GM19023 (cell line): ENCODE measurements around the gene HSD17B8.

Experiments used
- ATAC-seq: cut with Tn5 transposase; IDR thresholded peaks from one replicate; pipeline ENCODE4 v1.9.1; 2021; ENCODE audit warnings: mild to moderate bottlenecking, moderate library complexity; ENCODE audit not compliant: unreplicated experiment

The HSD17B8 gene

DNA sequence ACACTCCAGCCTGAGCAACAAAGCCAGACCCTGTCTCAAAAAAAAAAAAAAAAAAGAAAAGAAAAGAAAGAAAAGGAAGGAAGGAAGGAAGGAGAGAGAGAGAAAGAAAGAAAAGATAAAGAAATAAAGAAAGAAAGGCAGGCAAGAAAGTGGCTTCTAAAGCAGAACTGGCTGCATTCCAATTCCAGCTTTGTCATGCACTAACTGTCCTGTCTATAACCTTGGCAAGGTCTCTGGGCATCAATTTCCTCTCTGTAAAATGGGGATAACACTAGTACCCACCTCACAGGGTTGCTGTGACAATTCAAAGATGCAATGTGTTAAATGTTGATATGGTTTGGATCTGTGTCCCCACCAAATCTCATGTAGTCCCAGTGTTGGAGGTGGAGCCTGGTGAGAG lies 31.9 kb downstream of the HSD17B8 start:
- ATAC-seq = no peak

DNA sequence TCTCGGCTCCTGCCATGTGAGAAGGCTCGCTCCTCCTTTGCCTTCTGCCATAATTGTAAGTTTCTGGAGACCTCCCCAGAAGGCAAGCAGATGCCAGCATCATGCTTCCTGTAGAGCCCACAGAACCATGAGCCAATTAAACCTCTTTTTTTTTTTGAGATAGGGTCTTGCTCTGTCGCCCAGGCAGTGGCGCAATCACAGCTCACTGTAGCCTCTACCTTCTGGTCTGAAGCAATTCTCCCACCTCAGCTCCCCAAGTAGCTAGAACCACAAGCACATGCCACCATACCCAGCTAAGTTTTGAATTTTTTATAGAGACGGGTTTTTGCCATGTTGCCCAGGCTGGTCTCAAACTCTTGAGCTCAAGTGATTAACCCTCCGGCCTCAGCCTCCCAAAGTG lies 32.4 kb downstream of the HSD17B8 start:
- ATAC-seq = no peak

DNA sequence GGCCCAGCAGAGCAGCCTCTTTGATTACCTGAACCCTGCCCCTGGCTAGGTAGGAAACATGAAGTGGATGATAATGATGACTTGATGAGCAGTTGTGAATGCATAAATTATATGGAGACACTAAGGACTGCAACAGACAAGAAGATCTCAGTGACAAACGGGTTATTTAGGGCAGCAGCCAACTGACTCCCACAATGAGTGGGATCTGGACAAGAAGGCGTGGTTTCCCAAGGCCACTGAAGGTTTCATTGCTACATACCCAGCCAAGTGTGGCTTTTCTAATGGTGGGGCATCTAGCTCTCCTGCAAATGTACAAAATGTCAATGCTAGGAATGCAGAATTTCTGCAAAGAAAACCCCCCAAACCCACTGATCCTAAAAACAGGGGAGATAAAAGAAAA lies 33.3 kb downstream of the HSD17B8 start:
- ATAC-seq = no peak

DNA sequence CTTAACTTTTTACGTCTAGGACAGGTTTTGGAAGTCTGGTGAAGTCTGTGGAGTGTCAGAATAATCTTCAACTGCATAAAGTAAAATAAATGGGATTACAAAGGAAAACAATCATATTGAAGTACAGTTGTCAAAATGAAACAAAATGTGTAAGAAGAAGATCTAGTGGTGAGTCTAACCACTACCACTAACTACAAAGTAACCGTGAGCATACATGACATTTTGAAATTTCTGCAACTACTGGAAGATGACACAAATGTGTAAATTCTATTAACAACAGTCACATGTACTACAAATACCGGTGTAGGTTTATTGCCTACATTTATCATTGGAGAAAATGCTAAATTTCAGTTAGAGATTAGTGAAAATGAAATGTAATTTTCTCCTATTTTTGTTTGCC lies 37.5 kb downstream of the HSD17B8 start:
- no peak for ATAC-seq

DNA sequence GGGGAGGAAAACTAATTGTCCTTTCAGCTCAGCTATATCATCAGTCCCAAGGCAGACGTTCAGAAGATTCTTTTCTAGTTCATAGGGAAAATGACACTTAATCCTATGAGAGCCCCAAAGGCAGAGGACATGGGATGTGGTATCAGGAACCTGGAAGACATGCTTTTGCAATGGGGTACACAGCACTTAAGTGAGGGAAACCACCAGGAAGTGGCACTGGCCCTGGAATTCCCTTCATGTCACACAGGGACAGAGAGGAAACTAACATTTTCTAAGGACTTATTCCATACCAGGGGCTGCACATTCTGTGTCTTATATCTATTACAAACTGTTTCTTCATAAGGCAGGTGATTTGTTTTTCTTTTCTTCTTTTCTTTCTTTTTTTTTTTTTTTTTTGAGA lies 39.0 kb downstream of the HSD17B8 start:
- no peak for ATAC-seq

DNA sequence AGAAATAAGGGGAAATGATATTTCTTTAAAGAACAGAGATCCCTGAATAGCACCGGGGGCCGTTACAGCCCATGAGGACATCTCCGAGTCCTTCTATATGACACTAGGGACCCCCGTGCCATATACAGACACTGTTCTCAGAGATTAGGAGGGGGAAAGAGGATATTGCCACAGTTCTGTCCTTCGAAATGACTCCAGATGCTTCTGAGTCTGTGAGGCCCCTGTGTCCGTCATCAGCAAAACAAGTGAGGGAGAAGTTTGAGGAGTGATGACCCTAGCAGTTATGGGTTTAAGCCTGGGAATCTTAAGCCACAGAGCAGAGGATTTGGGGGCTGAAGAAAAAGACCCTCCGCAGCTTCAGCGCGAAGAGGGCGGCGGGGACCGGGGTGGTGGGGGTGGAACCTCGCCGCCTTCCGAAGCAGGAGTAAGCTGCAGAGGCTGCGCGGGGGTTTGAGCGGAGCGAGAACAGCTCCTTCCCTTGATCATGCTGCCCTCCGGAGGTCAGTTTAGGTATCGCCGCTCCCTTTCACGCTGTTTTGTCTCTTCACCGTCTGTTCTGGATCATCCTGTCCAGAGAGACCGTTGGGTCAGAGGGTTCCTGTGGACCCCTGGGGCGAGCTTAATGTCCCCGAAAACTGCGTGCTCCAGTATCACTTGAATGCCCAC lies 43.7 kb downstream of the HSD17B8 start:
- no peak for ATAC-seq

DNA sequence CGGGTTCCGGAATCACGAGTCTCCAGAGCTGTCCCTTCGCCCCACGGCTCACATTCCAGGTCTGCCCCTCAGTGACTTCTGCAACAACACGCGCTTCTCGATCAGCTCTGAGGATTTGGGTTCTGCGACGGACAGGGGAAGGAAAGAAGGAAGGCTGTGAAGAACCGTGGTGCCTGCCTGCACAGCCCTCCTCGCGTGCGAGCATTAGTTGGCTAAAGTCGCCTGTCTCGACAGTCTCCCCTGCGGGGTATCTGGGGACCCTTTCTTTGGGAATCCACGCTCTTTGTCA lies 44.1 kb downstream of the HSD17B8 start:
- no peak for ATAC-seq

DNA sequence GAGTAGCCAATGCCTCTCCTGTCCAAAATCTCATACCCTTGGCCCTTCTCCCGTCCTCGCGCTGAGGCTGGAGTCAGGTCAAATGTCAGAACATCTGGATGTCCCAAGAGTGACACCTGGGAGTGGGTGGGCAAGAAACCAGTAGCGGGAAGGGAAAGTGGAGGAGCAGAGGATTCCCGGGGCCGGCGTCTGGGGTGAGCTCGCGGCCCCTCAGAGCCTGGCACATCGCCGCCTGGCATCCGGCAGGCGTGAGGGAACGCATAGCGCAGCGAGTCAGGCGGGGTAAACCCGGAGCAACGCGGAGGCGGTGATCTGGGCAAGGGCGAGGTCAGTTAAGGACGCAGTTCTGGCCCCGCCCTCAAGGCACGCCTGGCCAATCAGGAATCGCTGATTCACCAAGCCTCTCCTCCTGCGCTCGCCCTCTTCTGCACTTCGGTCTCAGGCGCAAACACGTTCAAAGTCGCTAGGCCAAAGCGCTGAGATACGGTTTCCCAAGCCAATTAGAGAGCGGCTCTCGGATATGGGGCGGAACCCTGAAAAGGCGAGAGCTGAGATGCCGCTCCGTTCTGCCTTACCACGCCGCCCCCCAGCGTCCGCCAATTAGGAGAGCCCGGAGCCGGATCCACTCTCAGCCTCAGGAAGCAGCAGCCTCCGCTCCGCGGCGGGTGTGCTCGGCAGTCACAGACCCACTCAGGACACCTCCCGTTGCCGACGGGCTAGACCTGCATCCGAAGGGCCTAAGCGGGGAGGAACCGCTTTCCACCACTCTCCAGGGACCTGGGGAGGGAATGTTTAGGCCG lies 44.7 kb downstream of the HSD17B8 start:
- peak; percentile 90 for ATAC-seq

DNA sequence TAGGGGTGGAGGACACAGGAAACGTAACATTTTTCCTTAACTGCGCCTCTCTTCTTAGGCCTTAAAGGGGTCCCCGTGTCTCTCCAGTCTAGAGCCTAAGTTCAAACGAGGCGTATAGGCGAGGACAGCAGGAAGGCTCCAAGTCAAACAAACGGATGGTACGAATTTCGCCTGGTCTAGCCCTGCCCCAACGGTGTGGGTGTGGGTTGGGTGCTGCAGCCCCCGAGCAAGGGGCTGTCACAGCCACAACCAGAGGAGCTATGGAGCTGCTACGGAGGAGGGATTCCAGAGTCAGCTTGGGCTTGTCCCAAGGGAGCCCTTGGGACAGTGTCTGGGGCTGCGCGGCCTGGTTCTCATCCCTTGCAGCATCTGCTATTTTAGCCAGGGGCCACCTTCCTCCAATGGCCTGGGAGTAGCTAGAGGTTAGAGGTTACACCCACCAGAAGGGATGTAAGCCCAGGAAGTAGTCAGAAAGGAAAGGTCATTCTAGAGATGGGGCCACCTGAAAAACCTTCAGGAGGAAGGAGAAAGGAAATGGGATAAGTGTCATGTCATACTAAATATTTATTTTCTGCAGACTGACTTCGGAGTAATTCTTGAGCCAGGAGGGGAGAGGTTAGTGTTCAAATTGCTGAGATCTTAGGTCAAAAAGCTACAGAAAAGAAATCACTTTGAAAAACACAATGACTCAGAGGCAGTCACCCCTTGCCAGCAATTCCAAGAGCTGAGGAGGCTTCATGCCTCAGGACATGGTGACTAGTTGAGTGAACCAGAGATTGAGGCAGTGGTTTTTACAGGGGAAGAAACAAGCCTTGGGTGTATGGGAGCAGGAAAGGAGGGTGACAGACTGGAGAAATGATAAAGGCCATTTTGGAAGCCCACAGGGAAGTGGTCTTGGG lies 45.5 kb downstream of the HSD17B8 start:
- ATAC-seq = no peak

DNA sequence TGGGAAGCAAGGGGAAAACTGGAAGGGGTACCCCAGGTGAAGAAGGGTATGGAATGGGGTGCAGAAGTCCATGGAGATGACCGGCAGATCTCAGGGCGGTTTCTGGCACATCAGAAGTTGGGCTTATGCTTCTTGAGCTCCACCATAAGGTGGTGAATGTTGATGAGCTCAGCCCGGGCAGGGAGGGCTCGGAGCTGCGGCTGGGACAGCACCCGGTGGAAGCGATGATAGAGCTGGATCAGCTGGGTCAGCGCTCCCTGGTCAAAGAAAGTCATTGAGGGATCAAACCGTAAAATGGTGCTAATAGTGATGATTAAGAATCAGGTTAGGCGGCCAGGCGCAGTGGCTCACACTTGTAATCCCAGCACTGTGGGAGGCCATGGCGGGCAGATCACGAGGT lies 46.3 kb downstream of the HSD17B8 start:
- ATAC-seq = no peak

DNA sequence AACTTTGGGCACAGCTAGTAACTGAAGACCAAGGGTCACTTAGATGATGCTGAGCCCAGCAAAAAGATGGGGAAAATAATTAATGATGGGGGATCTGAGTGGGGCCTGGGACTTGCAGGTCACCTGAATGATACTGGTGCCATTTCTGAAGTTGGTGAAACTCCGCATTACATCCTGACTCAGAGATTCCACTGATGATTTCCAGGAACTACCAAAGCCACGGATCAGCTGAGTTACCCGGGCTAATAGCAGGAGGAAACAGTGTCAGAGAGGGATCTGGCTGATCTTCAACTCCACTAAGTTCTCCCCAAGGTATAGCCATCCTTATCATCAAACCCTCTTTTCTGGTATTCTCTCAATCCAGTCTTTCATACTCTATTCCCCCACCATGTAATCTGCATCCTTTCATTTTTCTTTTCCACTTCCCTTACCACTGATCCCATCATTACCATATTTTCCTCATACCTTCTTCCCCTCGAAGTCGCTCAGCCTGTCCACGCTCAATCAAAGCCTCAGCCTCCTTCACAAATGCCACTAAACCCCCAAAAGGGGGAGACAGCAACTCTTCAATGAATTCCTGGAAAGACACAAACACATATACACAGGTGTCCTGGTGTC lies 47.0 kb downstream of the HSD17B8 start:
- ATAC-seq = no peak

DNA sequence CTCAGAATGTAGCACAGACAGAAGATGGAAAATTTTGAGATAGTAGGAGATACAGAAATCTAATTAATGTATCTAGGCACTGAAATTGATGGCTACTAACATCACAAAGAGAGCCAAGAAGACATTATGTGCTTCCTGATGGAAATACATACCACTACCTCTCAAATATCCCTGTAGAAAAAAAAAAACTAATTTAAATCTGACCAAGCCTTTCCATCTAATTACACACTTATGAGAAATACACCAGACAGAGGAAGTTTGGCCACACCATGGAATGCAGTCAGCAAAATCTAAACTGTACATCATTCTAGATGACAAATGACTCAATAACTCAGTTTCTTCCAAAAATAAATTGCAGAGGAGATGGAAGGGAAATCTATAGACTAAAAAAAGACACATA lies 48.3 kb downstream of the HSD17B8 start:
- ATAC-seq = no peak

DNA sequence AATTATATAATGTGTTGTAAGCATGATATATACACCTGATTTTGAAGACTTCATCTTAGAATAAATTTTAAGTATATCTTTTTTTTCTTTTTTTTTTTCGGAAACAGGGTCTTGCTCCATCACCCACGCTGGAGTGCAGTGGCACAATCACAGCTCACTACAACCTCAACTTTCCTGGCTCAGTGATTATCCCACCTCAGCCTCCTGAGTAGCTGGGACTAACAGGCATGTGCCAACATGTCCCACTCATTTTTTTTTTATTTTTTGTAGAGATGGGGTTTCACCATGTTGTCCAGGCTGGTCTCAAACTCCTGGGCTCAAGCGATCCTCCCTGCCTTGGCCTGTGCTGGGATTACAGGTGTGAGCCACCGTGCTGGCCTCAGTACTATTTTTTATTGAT lies 50.1 kb downstream of the HSD17B8 start:
- no peak for ATAC-seq
